SK-N-SH (cell line): ENCODE measurements around the gene SLN. TPM values are rescaled to one million over a fixed set of nuclear protein-coding genes. Genes with fewer than 3 reads are reported as not detected.
A peak's percentile ranks its signal among the peaks of the same experiment; 100 is the strongest.

Experiments
- CTCF ChIA-PET: fragments of 300-600, 350-600 bp; formaldehyde crosslinking; extraction: SDS; loops from one replicate; lab custom pipeline; 2021; lab: Yijun Ruan, JAX
- POLR2A ChIA-PET: fragments of 350-600 bp; sonication (Branson Sonifier 250); formaldehyde crosslinking; extraction: SDS; loops from one replicate; lab custom pipeline; 2020; ENCODE audit warnings: antibody characterized with exemption, inconsistent platforms; lab: Yijun Ruan, JAX
- DNase-seq: peaks from one replicate; pipeline ENCODE4 v3.0.0; 2012
- H2AFZ ChIP-seq: fragments of 200-600 bp; sonication (generic); 2 replicates; pipeline ENCODE4 v1.8.1; 2016; ENCODE audit warnings: antibody characterized with exemption, mild to moderate bottlenecking, low read depth
- H3F3A ChIP-seq: fragments of 200-600 bp; sonication (generic); replicated peaks from 2 replicates; pipeline ENCODE3; 2016; ENCODE audit warnings: antibody characterized with exemption, mild to moderate bottlenecking; ENCODE audit not compliant: insufficient read depth
- H3K27ac ChIP-seq, 2 experiments: fragments of 200-500 bp in 1 of 2; fragments of 200-600 bp in 1 of 2; sonication (Bioruptor generic) in 1 of 2; sonication (generic), shearing (Covaris generic) in 1 of 2; 2 replicates each; pipeline versions ENCODE4 v1.5.1 to v1.6.1; 2014 to 2016; ENCODE audit warnings: low read depth in 2 of 2, inconsistent platforms in 1 of 2, low read length in 1 of 2, mild to moderate bottlenecking in 1 of 2, mixed read lengths in 1 of 2
- H3K27me3 ChIP-seq: fragments of 200-600 bp; sonication (generic), shearing (Covaris generic); 2 replicates; pipeline ENCODE4 v1.6.1; 2016; ENCODE audit warnings: mixed run types; ENCODE audit not compliant: insufficient read depth
- H3K36me3 ChIP-seq, 2 experiments: fragments of 200-500 bp in 1 of 2; fragments of 200-600 bp in 1 of 2; sonication (Bioruptor generic) in 1 of 2; sonication (generic) in 1 of 2; replicated peaks in 1 of 2; 2 replicates each; pipeline versions ENCODE3 to v1.5.1; 2014 to 2016; ENCODE audit warnings: low read length in 1 of 2, mild to moderate bottlenecking in 1 of 2; ENCODE audit not compliant: insufficient read depth in 2 of 2, control insufficient read depth in 1 of 2
- H3K4me1 ChIP-seq, 2 experiments: fragments of 200-500 bp in 1 of 2; fragments of 200-600 bp in 1 of 2; sonication (Bioruptor generic) in 1 of 2; sonication (generic), shearing (Covaris generic) in 1 of 2; 2 replicates each; pipeline versions ENCODE4 v1.5.1 to v1.6.1; 2014 to 2016; ENCODE audit warnings: low read depth in 1 of 2, low read length in 1 of 2, mixed run types in 1 of 2; ENCODE audit not compliant: insufficient read depth in 2 of 2, control insufficient read depth in 1 of 2
- H3K4me2 ChIP-seq: fragments of 200-600 bp; sonication (generic), shearing (Covaris generic); 2 replicates; pipeline ENCODE4 v1.6.1; 2017; ENCODE audit warnings: mixed run types
- H3K4me3 ChIP-seq, 2 experiments: fragments of 200-500 bp in 1 of 2; fragments of 200-600 bp in 1 of 2; sonication (Bioruptor generic) in 1 of 2; sonication (generic), shearing (Covaris generic) in 1 of 2; 2 replicates each; pipeline versions ENCODE4 v1.5.1 to v1.8.1; 2014 to 2016; ENCODE audit warnings: low read depth in 2 of 2, inconsistent platforms in 1 of 2, low read length in 1 of 2, mild to moderate bottlenecking in 1 of 2, mixed read lengths in 1 of 2, moderate library complexity in 1 of 2
- H3K79me2 ChIP-seq: fragments of 200-600 bp; sonication (generic); 2 replicates; pipeline ENCODE4 v1.8.1; 2017; ENCODE audit warnings: mild to moderate bottlenecking; ENCODE audit not compliant: insufficient read depth
- H3K9ac ChIP-seq: fragments of 200-600 bp; sonication (generic); 2 replicates; pipeline ENCODE4 v1.6.1; 2017; ENCODE audit warnings: mixed run types
- H3K9me2 ChIP-seq: fragments of 200-600 bp; sonication (generic); 2 replicates; pipeline ENCODE4 v1.6.1; 2017; ENCODE audit warnings: mixed run types
- H3K9me3 ChIP-seq: fragments of 200-600 bp; sonication (generic); 2 replicates; pipeline ENCODE4 v1.6.1; 2017; ENCODE audit warnings: mixed run types, mild to moderate bottlenecking, moderate library complexity
- H4K20me1 ChIP-seq: fragments of 200-600 bp; sonication (generic); 2 replicates; pipeline ENCODE4 v1.6.1; 2017; ENCODE audit warnings: mild to moderate bottlenecking, mixed run types; ENCODE audit not compliant: insufficient read depth
- CHD2 ChIP-seq: fragments of 150-350 bp; IDR thresholded peaks from 2 replicates; pipeline ENCODE4 v1.6.1; 2018; ENCODE audit warnings: low read length; ENCODE audit not compliant: partially characterized antibody
- FOSL2 ChIP-seq: IDR thresholded peaks from 2 replicates; pipeline ENCODE4 v1.4.0; 2012; ENCODE audit warnings: low read depth, mild to moderate bottlenecking, moderate library complexity, borderline replicate concordance
- FOXJ3 ChIP-seq: sonication (generic); formaldehyde crosslinking; IDR thresholded peaks from 2 replicates; pipeline ENCODE4 v1.5.1; 2020; ENCODE audit warnings: mild to moderate bottlenecking, missing genetic modification reagents
- FOXM1 ChIP-seq: IDR thresholded peaks from 2 replicates; pipeline ENCODE4 v1.4.0; 2012; ENCODE audit warnings: low read depth, mild to moderate bottlenecking
- GABPA ChIP-seq: IDR thresholded peaks from 2 replicates; pipeline ENCODE4 v1.4.0; 2012; ENCODE audit warnings: low read depth, mild to moderate bottlenecking
- GATA2 ChIP-seq: sonication (generic); formaldehyde crosslinking; IDR thresholded peaks from 2 replicates; pipeline ENCODE4 v1.5.0; 2020; ENCODE audit warnings: mild to moderate bottlenecking, missing genetic modification reagents
- MEF2A ChIP-seq: IDR thresholded peaks from 2 replicates; pipeline ENCODE4 v1.4.0; 2012; ENCODE audit warnings: low read depth, borderline replicate concordance
- NFIC ChIP-seq: IDR thresholded peaks from 2 replicates; pipeline ENCODE4 v1.4.0; 2012; ENCODE audit warnings: borderline replicate concordance
- PBX3 ChIP-seq: IDR thresholded peaks from 2 replicates; pipeline ENCODE4; 2012
- POLR2AphosphoS5 ChIP-seq: IDR thresholded peaks from 2 replicates; pipeline ENCODE4 v1.6.1; 2012; ENCODE audit warnings: low read depth, low read length
- RAD21 ChIP-seq: IDR thresholded peaks from 2 replicates; pipeline ENCODE4 v1.6.1; 2012; ENCODE audit warnings: mild to moderate bottlenecking, low read length
- RCOR1 ChIP-seq: fragments of 150-350 bp; IDR thresholded peaks from 2 replicates; pipeline ENCODE4 v1.6.1; 2017; ENCODE audit warnings: antibody characterized with exemption, low read length
- RFX5 ChIP-seq: IDR thresholded peaks from 2 replicates; pipeline ENCODE4 v1.6.1; 2012; ENCODE audit warnings: mild to moderate bottlenecking, improper control_type of control experiment, low read length
- RXRA ChIP-seq: IDR thresholded peaks from 2 replicates; pipeline ENCODE4 v1.4.0; 2012; ENCODE audit warnings: low read depth, mild to moderate bottlenecking, borderline replicate concordance
- SIN3A ChIP-seq: IDR thresholded peaks from 2 replicates; pipeline ENCODE4 v1.6.1; 2012; ENCODE audit warnings: low read depth, mild to moderate bottlenecking, low read length, moderate library complexity, borderline replicate concordance
- SMC3 ChIP-seq: IDR thresholded peaks from 2 replicates; pipeline ENCODE4 v1.6.1; 2012; ENCODE audit warnings: low read depth, low read length, improper control_type of control experiment
- TAF1 ChIP-seq: IDR thresholded peaks from 2 replicates; pipeline ENCODE4 v1.6.1; 2012; ENCODE audit warnings: low read depth, mild to moderate bottlenecking, low read length, moderate library complexity, borderline replicate concordance
- TCF12 ChIP-seq: IDR thresholded peaks from 2 replicates; pipeline ENCODE4 v1.4.0; 2012
- TEAD4 ChIP-seq: IDR thresholded peaks from 2 replicates; pipeline ENCODE4 v1.4.0; 2012; ENCODE audit warnings: mild to moderate bottlenecking, borderline replicate concordance; ENCODE audit not compliant: insufficient read depth
- USF1 ChIP-seq: IDR thresholded peaks from 2 replicates; pipeline ENCODE4 v1.4.0; 2012; ENCODE audit warnings: low read depth, borderline replicate concordance
- USF2 ChIP-seq: fragments of 150-350 bp; IDR thresholded peaks from 2 replicates; pipeline ENCODE4 v1.6.1; 2017; ENCODE audit warnings: antibody characterized with exemption, low read length, low read depth, borderline replicate concordance
- YY1 ChIP-seq: IDR thresholded peaks from 2 replicates; pipeline ENCODE4 v1.4.0; 2012; ENCODE audit warnings: low read depth, mild to moderate bottlenecking
- WGBS: methylation state at CpG from one replicate; pipeline ENCODE4 v1.1.6; 2017; ENCODE audit warnings: low lambda C conversion rate; 5-methylcytosine and 5-hydroxymethylcytosine counted together
- polyA plus RNA-seq, 3 experiments: library from polyadenylated mRNA; depleted of rRNA; stranded (reverse); fragments of >200 nt; gene quantifications; 2 replicates each; pipeline ENCODE4 v1.2.3, GENCODE V29; 2012
- TF ChIP-seq, protein P1 (sequence below): IDR thresholded peaks from 2 replicates; pipeline ENCODE4 v1.6.1; 2012; ENCODE audit warnings: mild to moderate bottlenecking, low read depth, low read length, moderate library complexity
- TF ChIP-seq, protein P2 (sequence below): IDR thresholded peaks from 2 replicates; pipeline ENCODE4 v1.4.0; 2012; ENCODE audit warnings: low read depth
- TF ChIP-seq, protein P3 (sequence below): fragments of 150-350 bp; IDR thresholded peaks from 2 replicates; pipeline ENCODE4 v1.6.1; 2016; ENCODE audit warnings: mild to moderate bottlenecking, low read depth, low read length

The SLN gene
- polyA plus RNA-seq, 1 of the 3 experiments (the other 2 are of a cell fraction) = not detected

DNA sequence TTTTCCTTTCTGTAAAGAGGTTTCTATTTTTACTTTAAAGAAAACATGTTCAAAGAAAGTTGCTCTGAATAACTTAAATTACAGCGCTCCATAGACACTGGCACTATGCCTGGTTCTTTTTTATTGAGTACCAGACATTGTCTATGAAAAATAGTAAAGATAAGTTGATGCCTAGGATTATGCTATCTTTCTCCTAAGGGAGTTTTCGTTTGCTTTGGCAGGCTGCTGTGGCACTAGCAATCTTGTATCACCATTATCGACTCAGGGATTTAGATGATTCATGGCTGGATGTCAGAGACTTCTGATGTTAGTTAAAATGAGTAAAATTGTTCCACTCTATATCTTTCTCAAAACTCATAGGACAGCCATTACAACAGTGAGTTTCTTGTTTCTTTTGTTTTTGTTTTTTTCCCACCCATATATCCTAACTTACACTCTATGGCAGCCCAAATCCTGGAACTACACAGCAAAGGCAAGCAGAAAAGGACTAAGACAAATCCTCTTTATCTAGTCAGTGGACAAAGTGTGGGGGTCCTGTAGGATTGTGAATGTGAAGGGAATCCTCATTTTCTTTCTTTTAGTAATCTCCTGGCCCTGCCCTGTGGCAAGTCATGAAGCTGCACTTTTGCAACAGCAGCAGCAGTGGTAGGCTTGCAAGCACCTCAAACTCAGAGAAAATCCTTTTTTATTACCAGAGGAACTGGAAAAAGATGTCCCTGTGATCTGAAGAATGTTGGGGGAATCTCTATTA is 20.7 kb downstream of the SLN start:
- Histone ChIP-seq H2AFZ (peak overlapping the region; percentile 74), H3F3A (peaks cover 37% of the 10 kb centered on the region), H3K4me3 (0 out of 4 replicates have a peak overlapping the region, but pooled peaks of 1 of the 2 experiments have one; percentile 22), H3K9me3 (no peaks in the 10 kb centered on the region), H3K4me1 (peaks cover 0 to 13% of the 10 kb centered on the region in 2 experiments; a peak in 3 of 4 replicates), H3K79me2 (no peaks in the 10 kb centered on the region), H3K27me3 (no peaks in the 10 kb centered on the region), H3K27ac (peak overlapping the region in 1 of 2 experiments; percentile 83; a peak in 2 of 4 replicates), H4K20me1 (no peaks in the 10 kb centered on the region), H3K36me3 (no peaks in the 10 kb centered on the region), H3K4me2 (peak overlapping the region; percentile 63), H3K9me2 (no peaks in the 10 kb centered on the region), H3K9ac (peak overlapping the region; percentile 54; the same call in 1 of the 2 replicates)
- POLR2A ChIA-PET = no interaction called here
- 1% methylated on average over 3 of the region's 3 CpGs for WGBS
- CTCF ChIA-PET = interaction anchor here (0.9 to 4.9 kb wide), 9 partner anchors 17 to 143 kb away, joined by 3 to 64 read pairs (median 19); partner anchors contain the start of gene ALKBH8
- no peak for DNase-seq
- TF ChIP-seq FOSL2 = peak; percentile 31; the same call in 1 of the 2 replicates
- no peak; the same call in 1 of the 2 replicates for TF ChIP-seq MEF2A
- TF ChIP-seq SIN3A = no peak
- TF ChIP-seq, protein P1, sequence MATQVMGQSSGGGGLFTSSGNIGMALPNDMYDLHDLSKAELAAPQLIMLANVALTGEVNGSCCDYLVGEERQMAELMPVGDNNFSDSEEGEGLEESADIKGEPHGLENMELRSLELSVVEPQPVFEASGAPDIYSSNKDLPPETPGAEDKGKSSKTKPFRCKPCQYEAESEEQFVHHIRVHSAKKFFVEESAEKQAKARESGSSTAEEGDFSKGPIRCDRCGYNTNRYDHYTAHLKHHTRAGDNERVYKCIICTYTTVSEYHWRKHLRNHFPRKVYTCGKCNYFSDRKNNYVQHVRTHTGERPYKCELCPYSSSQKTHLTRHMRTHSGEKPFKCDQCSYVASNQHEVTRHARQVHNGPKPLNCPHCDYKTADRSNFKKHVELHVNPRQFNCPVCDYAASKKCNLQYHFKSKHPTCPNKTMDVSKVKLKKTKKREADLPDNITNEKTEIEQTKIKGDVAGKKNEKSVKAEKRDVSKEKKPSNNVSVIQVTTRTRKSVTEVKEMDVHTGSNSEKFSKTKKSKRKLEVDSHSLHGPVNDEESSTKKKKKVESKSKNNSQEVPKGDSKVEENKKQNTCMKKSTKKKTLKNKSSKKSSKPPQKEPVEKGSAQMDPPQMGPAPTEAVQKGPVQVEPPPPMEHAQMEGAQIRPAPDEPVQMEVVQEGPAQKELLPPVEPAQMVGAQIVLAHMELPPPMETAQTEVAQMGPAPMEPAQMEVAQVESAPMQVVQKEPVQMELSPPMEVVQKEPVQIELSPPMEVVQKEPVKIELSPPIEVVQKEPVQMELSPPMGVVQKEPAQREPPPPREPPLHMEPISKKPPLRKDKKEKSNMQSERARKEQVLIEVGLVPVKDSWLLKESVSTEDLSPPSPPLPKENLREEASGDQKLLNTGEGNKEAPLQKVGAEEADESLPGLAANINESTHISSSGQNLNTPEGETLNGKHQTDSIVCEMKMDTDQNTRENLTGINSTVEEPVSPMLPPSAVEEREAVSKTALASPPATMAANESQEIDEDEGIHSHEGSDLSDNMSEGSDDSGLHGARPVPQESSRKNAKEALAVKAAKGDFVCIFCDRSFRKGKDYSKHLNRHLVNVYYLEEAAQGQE = no peak
- TF ChIP-seq USF1 = no peak
- TF ChIP-seq FOXJ3 (CRISPR knock-in tag) = no peak
- no peak for TF ChIP-seq RAD21
- no peak for TF ChIP-seq SMC3
- peak; percentile 61 for TF ChIP-seq TCF12
- TF ChIP-seq, protein P2, sequence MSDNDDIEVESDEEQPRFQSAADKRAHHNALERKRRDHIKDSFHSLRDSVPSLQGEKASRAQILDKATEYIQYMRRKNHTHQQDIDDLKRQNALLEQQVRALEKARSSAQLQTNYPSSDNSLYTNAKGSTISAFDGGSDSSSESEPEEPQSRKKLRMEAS = no peak
- peak; percentile 71 for TF ChIP-seq PBX3
- no peak for TF ChIP-seq GATA2
- no peak for TF ChIP-seq RFX5
- TF ChIP-seq TEAD4 = 0 out of 2 replicates have a peak, but pooled peaks have one; percentile 37
- no peak for TF ChIP-seq CHD2
- TF ChIP-seq USF2 = no peak
- no peak for TF ChIP-seq RCOR1
- TF ChIP-seq, protein P3, sequence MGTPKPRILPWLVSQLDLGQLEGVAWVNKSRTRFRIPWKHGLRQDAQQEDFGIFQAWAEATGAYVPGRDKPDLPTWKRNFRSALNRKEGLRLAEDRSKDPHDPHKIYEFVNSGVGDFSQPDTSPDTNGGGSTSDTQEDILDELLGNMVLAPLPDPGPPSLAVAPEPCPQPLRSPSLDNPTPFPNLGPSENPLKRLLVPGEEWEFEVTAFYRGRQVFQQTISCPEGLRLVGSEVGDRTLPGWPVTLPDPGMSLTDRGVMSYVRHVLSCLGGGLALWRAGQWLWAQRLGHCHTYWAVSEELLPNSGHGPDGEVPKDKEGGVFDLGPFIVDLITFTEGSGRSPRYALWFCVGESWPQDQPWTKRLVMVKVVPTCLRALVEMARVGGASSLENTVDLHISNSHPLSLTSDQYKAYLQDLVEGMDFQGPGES = no peak
- TF ChIP-seq GABPA = no peak
- no peak for TF ChIP-seq RXRA
- peak; percentile 78 for TF ChIP-seq NFIC
- TF ChIP-seq POLR2AphosphoS5 = no peak
- no peak for TF ChIP-seq FOXM1
- TF ChIP-seq YY1 = 0 out of 2 replicates have a peak, but pooled peaks have one; percentile 26
- TF ChIP-seq TAF1 = no peak
